DLD1 (cell line): Measurements from ENCODE around the gene CA5B.
"Not testable (repeated sequence)": the region's sequence is repeated elsewhere in the genome, so short reads cannot be mapped to it uniquely, and the experiment has no call there.

ENCODE experiments used
- in situ Hi-C: cut with HindIII; loops from 2 replicates; pipeline ENCODE4 v1.10.0; 2017; ENCODE audit warnings: low sequenced_read_pairs

CA5B gene

GRCh38 chrX:15812192-15812938, 74.3 kb downstream of the CA5B start:
- in situ Hi-C loops = no loop called here

- in situ Hi-C loops = no loop called here
These were observed 75.3 kb downstream of the CA5B start for GRCh38 chrX:15813416-15813815.

GRCh38 chrX:15814771-15815365, 76.8 kb downstream of the CA5B start:
- in situ Hi-C loops = no loop called here

- in situ Hi-C loops = no loop called here
These were observed 77.8 kb downstream of the CA5B start for GRCh38 chrX:15815779-15816437.

GRCh38 chrX:15816438-15816809, 78.4 kb downstream of the CA5B start:
- in situ Hi-C loops = no loop called here

GRCh38 chrX:15816886-15817285, 78.8 kb downstream of the CA5B start:
- in situ Hi-C loops = no loop called here

GRCh38 chrX:15820106-15821073, 82.3 kb downstream of the CA5B start:
- in situ Hi-C loops = no loop called here

- in situ Hi-C loops = no loop called here
These were observed 84.9 kb downstream of the CA5B start for GRCh38 chrX:15822922-15823321.

GRCh38 chrX:15825936-15826335, 87.9 kb downstream of the CA5B start:
- in situ Hi-C loops = no loop called here

GRCh38 chrX:15829217-15829616, 91.1 kb downstream of the CA5B start:
- in situ Hi-C loops = no loop called here

GRCh38 chrX:15831347-15831746, 93.3 kb downstream of the CA5B start:
- in situ Hi-C loops = not testable (repeated sequence)

- in situ Hi-C loops = no loop called here
These were observed 96.0 kb downstream of the CA5B start for GRCh38 chrX:15834053-15834452.

- in situ Hi-C loops = no loop called here
These were observed 96.9 kb downstream of the CA5B start for GRCh38 chrX:15834827-15835595.
